Osteocyte (in vitro differentiated cells): ENCODE data around the gene BCL2L2. TPM values are rescaled to one million over a fixed set of nuclear protein-coding genes. Genes with fewer than 3 reads are reported as not detected.

ENCODE experiments used
- DNase-seq: peaks from one replicate; pipeline ENCODE4 v3.0.0; 2021; ENCODE audit warnings: mixed read lengths; ENCODE audit not compliant: unreplicated experiment; ENCODE audit errors: extremely low spot score
- H3K27ac Mint-ChIP-seq: one replicate; pipeline ENCODE4 v1.8.0; 2021; ENCODE audit warnings: mild to moderate bottlenecking, mixed read lengths; ENCODE audit not compliant: unreplicated experiment
- H3K27me3 Mint-ChIP-seq: one replicate; pipeline ENCODE4 v1.8.0; 2021; ENCODE audit warnings: mixed read lengths; ENCODE audit not compliant: unreplicated experiment
- H3K36me3 Mint-ChIP-seq: one replicate; pipeline ENCODE4 v1.8.0; 2021; ENCODE audit warnings: mixed read lengths; ENCODE audit not compliant: unreplicated experiment
- H3K4me1 Mint-ChIP-seq: one replicate; pipeline ENCODE4 v1.8.0; 2021; ENCODE audit warnings: mixed read lengths; ENCODE audit not compliant: unreplicated experiment
- H3K4me3 Mint-ChIP-seq: one replicate; pipeline ENCODE4 v1.8.0; 2021; ENCODE audit warnings: mild to moderate bottlenecking, moderate library complexity, mixed read lengths; ENCODE audit not compliant: unreplicated experiment
- H3K9me3 Mint-ChIP-seq: one replicate; pipeline ENCODE4 v1.8.0; 2021; ENCODE audit warnings: mixed read lengths; ENCODE audit not compliant: unreplicated experiment
- CTCF ChIP-seq: fragments of 200-600 bp; sonication (generic); IDR thresholded peaks from 2 replicates; pipeline ENCODE4 v1.5.0; 2021; ENCODE audit warnings: antibody characterized with exemption, mild to moderate bottlenecking, moderate library complexity
- total RNA-seq: library from RNA; stranded (reverse); gene quantifications from 2 replicates; pipeline ENCODE4 v1.2.1, GENCODE V29; 2021

The BCL2L2 gene
- total RNA-seq, 1 donor from 2014 or later, result 27.9 TPM

- H3K9me3 Mint-ChIP-seq, result no peaks in the 10 kb centered on the region
- H3K4me1 Mint-ChIP-seq, result peaks cover 26% of the 10 kb centered on the region
- peak; percentile 13 for TF ChIP-seq CTCF
- no peak overlapping the region for H3K27ac Mint-ChIP-seq
- no peak overlapping the region for H3K4me3 Mint-ChIP-seq
- DNase-seq, result peak; percentile 77
- H3K27me3 Mint-ChIP-seq, result no peaks in the 10 kb centered on the region
- peaks cover 18% of the 10 kb centered on the region for H3K36me3 Mint-ChIP-seq
These were observed 53.9 kb downstream of the BCL2L2 start for GRCh38 chr14:23360496-23360895.

GRCh38 chr14:23361320-23361719 lies 54.7 kb downstream of the BCL2L2 start:
- H3K27ac Mint-ChIP-seq, result peak overlapping the region; percentile 67
- no peak overlapping the region for H3K4me3 Mint-ChIP-seq
- DNase-seq, result peak; percentile 3
- no peak for TF ChIP-seq CTCF
- peaks cover 14% of the 10 kb centered on the region for H3K36me3 Mint-ChIP-seq
- no peaks in the 10 kb centered on the region for H3K27me3 Mint-ChIP-seq
- H3K9me3 Mint-ChIP-seq, result no peaks in the 10 kb centered on the region
- peaks cover 26% of the 10 kb centered on the region for H3K4me1 Mint-ChIP-seq

Other genes with a start within 250 kb of the BCL2L2 start
- 13.3 and 13.7 TPM in 2 replicates for gene CDH24, start 249.3 kb upstream of the BCL2L2 start, total RNA-seq
- gene ACIN1, start 211.7 kb upstream of the BCL2L2 start, total RNA-seq, result 219 and 241 TPM in 2 replicates
- gene C14orf119, start 211.3 kb upstream of the BCL2L2 start, total RNA-seq, result 51.8 and 61.3 TPM in 2 replicates
- not detected in 2 replicates for gene CIROP, start 201.8 kb upstream of the BCL2L2 start, total RNA-seq
- gene CEBPE, start 187.6 kb upstream of the BCL2L2 start, total RNA-seq, result not detected in 2 replicates
- gene SLC7A8, start 123.2 kb upstream of the BCL2L2 start, total RNA-seq, result 0.52 and 0.75 TPM in 2 replicates
- gene RNF212B, start 68.9 kb upstream of the BCL2L2 start, total RNA-seq, result not detected in 2 replicates
- gene HOMEZ, start 20.7 kb upstream of the BCL2L2 start, total RNA-seq, result 6.9 and 8.4 TPM in 2 replicates
- 15.3 and 19.2 TPM in 2 replicates for gene PPP1R3E, start 4.0 kb upstream of the BCL2L2 start, total RNA-seq
- gene PABPN1, start 14.6 kb downstream of the BCL2L2 start, total RNA-seq, result 175 and 183 TPM in 2 replicates
- gene SLC22A17, start 46.1 kb downstream of the BCL2L2 start, total RNA-seq, result 36.4 and 42.7 TPM in 2 replicates
- gene EFS, start 58.3 kb downstream of the BCL2L2 start, total RNA-seq, result 30.5 and 31.9 TPM in 2 replicates
- not detected in 2 replicates for gene IL25, start 66.0 kb downstream of the BCL2L2 start, total RNA-seq
- gene CMTM5, start 70.2 kb downstream of the BCL2L2 start, total RNA-seq, result not detected in 2 replicates
- not detected in 2 replicates for gene MYH6, start 101.4 kb downstream of the BCL2L2 start, total RNA-seq
- not detected in 2 replicates for gene MYH7, start 128.8 kb downstream of the BCL2L2 start, total RNA-seq
- gene NGDN, start 162.9 kb downstream of the BCL2L2 start, total RNA-seq, result 32.3 and 34.6 TPM in 2 replicates
- 3.8 and 5.7 TPM in 2 replicates for gene ZFHX2, start 244.9 kb downstream of the BCL2L2 start, total RNA-seq
- 22.3 and 25.7 TPM in 2 replicates for gene THTPA, start 249.4 kb downstream of the BCL2L2 start, total RNA-seq